HG03175 (cell line): Measurements from ENCODE around the gene SQSTM1.
"Not testable (repeated sequence)": the region's sequence is repeated elsewhere in the genome, so short reads cannot be mapped to it uniquely, and the experiment has no call there.

ENCODE experiments used
- ATAC-seq: cut with Tn5 transposase; IDR thresholded peaks from one replicate; pipeline ENCODE4 v1.9.1; 2021; ENCODE audit warnings: mild to moderate bottlenecking, moderate library complexity; ENCODE audit not compliant: unreplicated experiment

Gene SQSTM1

DNA sequence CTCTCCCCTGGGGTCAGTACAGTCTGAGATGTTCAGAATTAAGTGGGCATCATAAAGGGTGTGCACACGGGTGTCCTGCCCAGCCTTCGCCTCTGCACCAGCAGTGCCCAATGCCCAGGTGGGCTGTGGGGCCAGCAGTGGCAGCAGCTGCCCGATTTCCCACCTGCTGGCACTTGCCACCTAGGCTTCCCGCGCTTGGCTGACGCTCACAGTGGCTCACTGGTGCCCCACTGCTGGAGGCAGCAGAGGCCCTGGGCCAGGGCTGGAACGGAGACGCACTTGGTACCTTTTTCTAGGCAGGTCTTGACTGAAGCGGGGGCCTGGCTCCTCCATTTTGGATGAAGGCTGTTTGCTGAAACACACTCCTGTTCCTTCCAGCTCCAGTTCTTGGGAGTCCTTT lies 20.9 kb downstream of the SQSTM1 start:
- no peak for ATAC-seq

DNA sequence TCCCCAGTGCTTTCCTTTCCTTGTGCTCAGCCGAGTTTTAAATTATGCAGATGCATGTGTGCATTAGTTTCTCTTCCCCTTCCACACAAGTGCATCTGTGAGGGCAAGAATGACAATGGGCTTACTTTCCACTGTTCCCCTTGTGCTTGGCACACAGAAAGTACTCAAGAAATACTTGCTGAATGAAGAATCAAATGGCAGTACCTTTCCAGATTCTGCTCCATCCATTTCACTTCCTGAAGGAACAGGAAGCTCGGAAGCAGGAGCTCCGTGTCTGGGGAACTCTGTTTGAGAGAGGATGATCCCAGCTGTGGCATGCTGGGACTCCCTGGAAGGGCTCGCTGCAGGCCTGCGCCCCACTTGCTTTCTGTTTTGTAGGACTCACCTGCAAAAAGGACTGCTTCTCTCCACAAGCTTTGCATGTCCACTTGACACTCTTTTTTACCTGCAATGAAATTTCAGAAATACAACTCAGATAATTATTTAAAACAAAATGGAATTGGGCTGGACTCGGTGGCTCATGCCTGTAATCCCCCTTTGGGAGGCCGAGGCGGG lies 32.4 kb downstream of the SQSTM1 start:
- peak; percentile 91 for ATAC-seq

GRCh38 chr5:179854356-179854755 lies 33.7 kb downstream of the SQSTM1 start:
- ATAC-seq: no peak

DNA sequence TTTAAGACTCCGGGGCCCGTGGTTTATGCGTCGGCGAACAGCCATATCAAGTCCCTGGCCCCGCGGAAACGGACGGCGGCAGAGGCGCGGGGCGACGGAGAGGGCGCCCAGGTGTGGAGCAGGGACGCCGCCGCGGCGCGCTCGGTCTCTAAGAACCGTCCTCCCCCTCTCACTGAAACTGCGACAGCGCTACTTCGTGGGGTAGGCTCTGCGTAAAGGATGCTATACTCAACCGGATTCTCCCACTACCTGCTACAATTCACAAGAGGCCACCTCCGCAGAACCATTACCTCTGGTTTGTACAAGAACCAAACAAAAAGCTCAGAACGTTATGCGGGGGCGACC lies 37.5 kb downstream of the SQSTM1 start:
- ATAC-seq: peak; percentile 49

DNA sequence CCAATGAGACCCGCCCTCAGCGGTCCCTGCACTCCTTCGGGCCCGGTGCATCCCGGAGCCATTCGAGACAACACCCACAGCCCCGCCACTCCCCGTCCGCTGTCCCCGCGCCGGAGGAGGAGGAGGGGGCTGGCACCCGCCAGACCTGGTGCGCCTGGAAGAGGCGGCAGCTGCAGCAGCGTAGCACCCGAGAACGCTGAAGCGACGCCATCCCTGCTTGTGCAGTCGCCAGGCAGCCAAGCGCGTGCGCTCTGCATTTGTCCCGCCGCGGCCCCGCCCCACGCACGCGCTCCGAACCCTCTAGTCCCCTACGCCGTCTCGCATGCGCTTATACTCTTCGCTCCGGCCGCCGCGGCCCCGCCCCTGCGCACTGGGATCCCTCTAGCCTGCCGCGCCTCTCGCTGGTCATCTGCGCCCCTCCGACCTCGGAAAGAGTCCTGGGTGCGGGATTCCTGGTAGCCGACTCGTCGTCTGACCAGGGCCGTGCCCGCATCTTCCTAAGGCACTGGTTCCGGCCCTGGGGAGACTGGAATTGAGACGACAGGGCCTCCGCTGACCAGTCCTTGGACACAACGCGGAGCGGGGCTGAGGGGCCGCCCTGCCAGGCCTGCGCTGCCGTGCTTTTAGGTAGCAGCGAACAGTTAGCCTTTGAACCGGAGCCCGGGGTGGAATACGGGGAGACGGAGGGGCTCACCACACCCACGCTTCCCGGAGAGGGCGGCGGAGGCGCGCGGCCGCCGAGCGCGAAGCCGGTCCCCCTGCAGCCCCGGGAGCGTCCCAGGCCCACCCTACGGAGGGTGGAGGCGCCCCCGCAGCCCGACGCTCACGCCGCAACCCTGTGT lies 38.1 kb downstream of the SQSTM1 start, which contains the start of gene MRNIP:
TSS of gene MRNIP (minus strand) at position 232 of the 842 bp plus-strand sequence. CDS start at position 211, 21 bp downstream.
- peak; percentile 96 for ATAC-seq

DNA sequence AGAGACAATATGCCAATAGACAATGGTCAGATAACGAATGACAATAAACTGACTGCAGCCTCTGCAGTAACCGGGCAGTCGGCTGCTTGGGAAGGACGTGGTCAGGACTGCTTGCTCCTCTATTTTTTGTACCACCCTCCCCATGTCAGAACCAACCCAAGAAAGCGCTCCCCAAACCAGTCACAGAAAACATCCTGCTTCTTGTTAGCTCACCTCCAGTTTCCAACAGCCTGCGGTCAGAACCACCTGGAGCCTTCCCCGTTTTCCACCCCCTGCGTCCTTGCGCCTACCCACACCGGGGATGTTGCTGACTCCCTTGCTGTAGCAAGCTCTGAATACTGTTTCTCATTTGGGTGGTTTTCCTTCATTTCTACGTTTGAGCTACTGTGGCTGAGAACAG lies 39.6 kb downstream of the SQSTM1 start:
- no peak for ATAC-seq

- ATAC-seq: no peak
Observed at GRCh38 chr5:179862296-179862695, 41.6 kb downstream of the SQSTM1 start.

GRCh38 chr5:179862891-179863290 lies 42.2 kb downstream of the SQSTM1 start:
- ATAC-seq: no peak

DNA sequence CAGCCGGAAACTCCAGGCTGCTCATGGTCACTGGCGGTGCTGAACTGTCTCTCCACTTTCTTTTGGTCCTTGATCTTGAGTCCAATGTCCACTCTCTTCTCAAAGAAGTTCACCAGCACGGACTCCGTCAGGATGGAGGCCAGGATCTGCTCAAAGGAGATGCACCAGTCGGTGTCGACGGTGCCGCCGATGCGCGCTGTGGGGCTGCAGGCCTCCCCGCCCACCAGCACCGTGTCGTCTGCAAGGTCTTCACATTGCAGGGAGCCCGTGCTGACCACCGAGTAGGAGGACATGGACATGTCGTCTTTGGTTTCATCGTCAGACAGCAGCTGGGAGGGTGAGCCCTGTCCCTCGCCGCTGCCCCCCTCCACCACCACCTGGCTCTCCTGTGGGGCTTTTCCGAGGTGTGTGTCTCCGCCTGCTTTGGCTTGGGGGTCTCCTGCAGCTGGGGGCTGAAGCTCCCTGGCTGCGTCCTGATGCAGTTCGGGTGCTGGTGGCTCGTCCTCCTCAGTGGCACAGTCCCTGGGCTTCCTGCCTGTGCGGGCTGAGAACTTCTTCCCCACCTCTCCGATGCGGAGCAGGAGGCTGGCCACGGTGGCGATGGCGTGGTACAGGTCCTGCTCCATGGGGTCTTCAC lies 42.9 kb downstream of the SQSTM1 start:
- no peak for ATAC-seq

DNA sequence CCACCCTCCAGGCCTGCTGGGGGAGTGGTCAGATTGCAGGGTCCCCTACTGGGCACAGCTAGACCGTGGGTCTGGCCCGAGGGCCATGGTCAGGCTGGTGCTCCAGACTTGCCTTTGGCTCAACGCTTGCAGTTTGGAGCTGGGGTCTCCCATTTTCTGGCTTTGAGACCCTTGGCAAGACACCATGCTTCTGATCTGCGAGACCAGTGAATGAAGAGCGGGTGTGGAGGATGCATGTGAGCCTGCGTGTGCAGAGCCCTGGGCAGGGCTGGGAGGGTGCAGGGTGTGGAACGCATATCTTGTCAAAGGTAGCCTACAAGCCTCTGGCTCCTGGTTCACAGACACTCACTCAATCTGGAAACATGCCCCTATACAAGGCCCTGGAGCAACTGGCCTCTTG lies 44.0 kb downstream of the SQSTM1 start:
- no peak for ATAC-seq

- ATAC-seq: no peak
Observed at GRCh38 chr5:179865491-179866240, 45.0 kb downstream of the SQSTM1 start.

GRCh38 chr5:179866241-179867078 lies 45.8 kb downstream of the SQSTM1 start:
- no peak for ATAC-seq

DNA sequence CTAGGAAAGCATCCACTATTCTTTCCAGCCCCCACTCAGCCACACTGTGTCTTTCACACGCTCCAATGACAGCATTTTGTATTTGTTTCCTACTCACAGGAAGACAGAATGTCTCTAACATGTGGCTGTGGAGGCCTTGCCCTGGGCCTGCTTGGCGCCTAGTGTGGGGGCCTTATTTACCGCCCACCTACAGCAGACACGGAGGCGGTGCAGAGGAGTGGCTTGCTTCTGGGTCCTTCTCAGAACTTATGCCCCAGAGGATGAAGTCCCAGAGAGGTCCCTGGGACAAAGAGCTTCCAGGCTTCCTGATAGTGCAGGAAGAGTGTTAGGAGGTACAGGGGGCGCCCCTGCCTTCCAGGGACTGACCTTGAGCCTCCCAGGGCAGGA lies 46.4 kb downstream of the SQSTM1 start:
- no peak for ATAC-seq

DNA sequence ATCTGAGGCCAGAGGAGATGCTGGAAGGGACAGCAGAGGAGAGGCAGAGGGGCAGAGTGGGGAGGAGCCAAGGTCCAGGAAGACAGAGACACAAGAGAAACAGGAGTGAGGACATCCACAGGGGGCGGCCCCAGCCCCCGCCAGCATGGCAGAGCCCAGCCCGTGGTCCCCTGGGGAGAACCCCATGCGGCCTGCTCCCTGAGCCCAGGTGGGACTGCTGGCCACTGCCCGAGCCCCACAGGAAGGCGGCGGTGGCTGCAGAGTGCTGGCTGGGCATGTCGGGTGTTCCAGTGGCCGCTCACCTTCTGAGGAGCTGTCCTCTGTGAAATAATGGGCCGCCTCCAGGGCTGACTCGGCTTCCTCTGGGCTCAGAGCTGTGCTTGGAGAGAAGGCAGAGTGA lies 46.8 kb downstream of the SQSTM1 start:
- ATAC-seq: no peak

DNA sequence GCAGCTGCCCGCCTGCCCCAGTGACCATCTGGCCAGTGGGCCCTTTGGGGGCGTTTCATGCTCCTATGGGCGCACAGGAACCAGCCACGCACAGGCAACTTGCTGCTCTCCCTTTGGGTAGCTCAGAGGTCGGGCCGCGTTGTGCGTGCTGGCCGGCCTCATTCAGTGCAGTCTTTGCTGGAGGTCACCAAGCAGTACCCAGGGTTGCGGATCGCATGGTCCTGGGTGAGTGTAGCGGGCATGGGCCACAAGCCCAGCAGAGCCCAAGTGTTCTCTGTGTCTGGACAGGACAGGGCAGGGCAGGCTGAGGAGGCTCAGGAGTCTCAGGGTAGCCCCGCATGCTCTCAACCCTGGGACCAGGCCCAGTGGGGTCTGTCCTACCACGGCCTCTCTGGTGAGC lies 47.8 kb downstream of the SQSTM1 start:
- ATAC-seq: no peak

DNA sequence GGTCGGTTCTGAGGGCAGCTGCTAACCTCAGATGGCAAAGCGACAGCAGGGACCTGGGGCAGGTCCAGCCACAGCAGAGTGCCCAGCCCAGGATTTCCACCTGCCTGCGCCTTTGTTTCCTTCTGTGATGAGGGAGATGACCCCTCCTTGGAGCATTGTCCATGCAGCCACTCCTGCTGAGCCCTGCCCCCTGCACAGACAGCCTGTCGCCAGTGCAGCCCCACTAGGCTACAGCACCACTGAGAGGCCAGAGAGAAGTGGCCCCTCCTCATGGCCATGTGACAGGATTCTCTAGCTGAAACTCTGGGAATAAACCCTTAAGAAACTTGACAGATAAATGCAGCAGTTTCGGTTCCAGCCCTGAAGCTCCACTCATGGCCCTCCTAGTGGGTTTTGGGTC lies 48.4 kb downstream of the SQSTM1 start:
- ATAC-seq: no peak

- no peak for ATAC-seq
Observed at GRCh38 chr5:179869641-179870402, 49.1 kb downstream of the SQSTM1 start.

- ATAC-seq: no peak
Observed at GRCh38 chr5:179870403-179870903, 49.7 kb downstream of the SQSTM1 start.

GRCh38 chr5:179870952-179871351 lies 50.2 kb downstream of the SQSTM1 start:
- ATAC-seq: no peak

GRCh38 chr5:179871533-179871932 lies 50.8 kb downstream of the SQSTM1 start:
- not testable (repeated sequence) for ATAC-seq
